CD8-positive, alpha-beta memory T cell (primary cell): ENCODE data around the gene ECT2. TPM values are rescaled to one million over a fixed set of nuclear protein-coding genes. Genes with fewer than 3 reads are reported as not detected.
"Not testable (repeated sequence)": the region's sequence is repeated elsewhere in the genome, so short reads cannot be mapped to it uniquely, and the experiment has no call there.

ENCODE experiments used
- CTCF ChIA-PET: fragments of 350-600 bp; sonication (Branson Sonifier 250); formaldehyde crosslinking; loops from one replicate; lab custom pipeline; 2021; ENCODE audit warnings: antibody characterized with exemption; lab: Charles Lee
- POLR2A ChIA-PET: fragments of 350-600 bp; sonication (Branson Sonifier 250); formaldehyde crosslinking; loops from one replicate; lab custom pipeline; 2021; ENCODE audit warnings: antibody characterized with exemption; lab: Charles Lee
- DNase-seq, 5 donors: peaks; one replicate each; pipeline versions ENCODE4 v3.0.0 to v3.0.0-alpha.2; 2020 to 2022; ENCODE audit warnings: mixed read lengths in 1 of 5
- H3K27ac ChIP-seq: one replicate; pipeline ENCODE4 v1.7.0; 2013; ENCODE audit warnings: low read depth, mild to moderate bottlenecking, low read length, moderate library complexity
- H3K27me3 ChIP-seq: 2 replicates; pipeline ENCODE4 v1.7.0; 2013; ENCODE audit warnings: low read length, mild to moderate bottlenecking; ENCODE audit not compliant: insufficient read depth, poor library complexity, severe bottlenecking
- H3K36me3 ChIP-seq: 2 replicates; pipeline ENCODE4 v1.7.0; 2013; ENCODE audit warnings: mild to moderate bottlenecking, low read length, moderate library complexity; ENCODE audit not compliant: insufficient read depth
- H3K4me1 ChIP-seq: 2 replicates; pipeline ENCODE4 v1.7.0; 2013; ENCODE audit warnings: mild to moderate bottlenecking, low read length, moderate library complexity; ENCODE audit not compliant: insufficient read depth
- H3K4me3 ChIP-seq: 2 replicates; pipeline ENCODE4 v1.7.0; 2013; ENCODE audit warnings: mild to moderate bottlenecking, low read length
- H3K9me3 ChIP-seq: 2 replicates; pipeline ENCODE4 v1.7.0; 2013; ENCODE audit warnings: mild to moderate bottlenecking, low read length
- H3K27ac Mint-ChIP-seq, 8 donors: one replicate each; pipeline ENCODE4 v1.8.0; 2020 to 2021; ENCODE audit warnings: mixed read lengths in 8 of 8, mild to moderate bottlenecking in 6 of 8, inconsistent platforms in 3 of 8, moderate library complexity in 3 of 8
- H3K27me3 Mint-ChIP-seq, 2 donors: one replicate each; pipeline ENCODE4 v1.8.0; 2020 to 2021; ENCODE audit warnings: mixed read lengths in 2 of 2, mild to moderate bottlenecking in 1 of 2, moderate library complexity in 1 of 2
- H3K36me3 Mint-ChIP-seq, 3 donors: one replicate each; pipeline ENCODE4 v1.8.0; 2020 to 2021; ENCODE audit warnings: mixed read lengths in 3 of 3, inconsistent platforms in 1 of 3, mild to moderate bottlenecking in 1 of 3
- H3K4me1 Mint-ChIP-seq, 3 donors: one replicate each; pipeline ENCODE4 v1.8.0; 2020 to 2021; ENCODE audit warnings: mixed read lengths in 3 of 3, inconsistent platforms in 1 of 3, mild to moderate bottlenecking in 1 of 3
- H3K4me3 Mint-ChIP-seq, 7 donors: one replicate each; pipeline ENCODE4 v1.8.0; 2020 to 2021; ENCODE audit warnings: mixed read lengths in 7 of 7, mild to moderate bottlenecking in 6 of 7, moderate library complexity in 4 of 7, inconsistent platforms in 2 of 7
- H3K9me3 Mint-ChIP-seq, 5 donors: one replicate each; pipeline ENCODE4 v1.8.0; 2020 to 2022; ENCODE audit warnings: mixed read lengths in 5 of 5, mild to moderate bottlenecking in 3 of 5, moderate library complexity in 2 of 5, inconsistent platforms in 1 of 5
- polyA plus RNA-seq: library from polyadenylated mRNA; unstranded; fragments of 300-500 nt; fragmentation: Illumina TruSeq; gene quantifications from one replicate; pipeline ENCODE4 v1.2.3, GENCODE V29; 2021
- total RNA-seq, 2 experiments: library from RNA; stranded (reverse); gene quantifications; one replicate each; pipeline ENCODE4 v1.2.3, GENCODE V29; 2021

Gene ECT2
- total and polyA plus RNA-seq, 3 experiments from 2014 or later, result 2.4 to 32.9 (median 31.9) TPM

DNA sequence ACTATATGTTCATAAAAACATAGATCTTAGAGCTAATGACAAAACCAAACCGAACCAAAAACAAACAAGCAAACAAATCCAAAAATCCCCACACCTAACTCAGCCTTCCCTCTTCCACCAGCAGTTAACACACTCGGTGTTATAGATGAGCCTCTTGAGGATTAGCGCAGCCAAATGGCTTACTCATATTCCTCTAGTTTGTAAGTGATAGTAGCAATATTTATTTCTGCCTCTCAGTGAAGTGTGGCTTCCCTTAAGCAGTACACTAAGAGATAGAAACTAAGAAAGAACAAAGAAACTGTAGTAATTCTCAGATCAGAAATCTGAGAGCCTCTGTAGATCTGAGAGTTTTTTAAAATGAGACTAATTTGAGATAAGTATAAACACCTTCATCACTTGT, 37.2 kb upstream of the ECT2 start:
- Histone ChIP-seq H3K36me3 (no peaks in the 10 kb centered on the region), H3K4me3 (no peak overlapping the region), H3K27ac (no peak overlapping the region), H3K4me1 (peaks cover 16% of the 10 kb centered on the region), H3K9me3 (no peaks in the 10 kb centered on the region), H3K27me3 (no peaks in the 10 kb centered on the region)
- DNase-seq, result no peak
- H3K27ac Mint-ChIP-seq, result no peak overlapping the region
- H3K4me1 Mint-ChIP-seq, result peaks cover 27 to 32% (median 28%) of the 10 kb centered on the region in 3 donors
- H3K36me3 Mint-ChIP-seq, result peaks cover 0 to 9% (median 0%) of the 10 kb centered on the region in 3 donors
- CTCF ChIA-PET, result interaction anchor here (1.4 kb wide), 1 partner anchor 37 kb away, joined by 4 read pairs; the partner anchor contains the start of gene ECT2
- no peaks in the 10 kb centered on the region for H3K9me3 Mint-ChIP-seq
- POLR2A ChIA-PET, result no interaction called here
- H3K27me3 Mint-ChIP-seq, result peaks cover 0 to 9% of the 10 kb centered on the region in 2 donors
- H3K4me3 Mint-ChIP-seq, result peak overlapping the region in 1 of 7 donors; percentile 77

DNA sequence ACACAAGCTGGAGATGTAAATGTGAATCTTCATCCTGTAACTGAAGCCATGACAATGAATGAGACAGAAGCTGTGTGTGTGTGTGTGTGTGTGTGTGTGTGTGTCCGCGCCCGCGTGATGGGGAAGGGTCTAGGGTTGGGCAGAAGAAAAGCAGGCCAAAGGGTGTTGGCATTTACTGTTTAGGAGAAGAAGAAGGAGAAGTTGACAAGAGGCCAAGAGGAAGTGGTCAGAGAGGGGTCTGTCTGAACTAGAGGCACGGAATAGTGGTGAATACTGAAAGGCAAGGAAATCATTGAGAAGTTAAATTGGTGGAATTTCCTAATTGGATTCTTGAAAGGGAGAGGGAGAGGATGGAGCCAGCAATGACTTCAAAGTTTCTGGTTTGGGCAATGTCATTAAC, 34.0 kb upstream of the ECT2 start:
- H3K4me1 Mint-ChIP-seq, result peaks cover 2 to 4% (median 3%) of the 10 kb centered on the region in 3 donors
- H3K4me3 Mint-ChIP-seq, result no peak overlapping the region
- DNase-seq, result no peak
- no peaks in the 10 kb centered on the region for H3K36me3 ChIP-seq
- H3K27ac ChIP-seq, result no peak overlapping the region
- POLR2A ChIA-PET, result interaction anchor here (0.6 kb wide), 1 partner anchor 19 kb away, joined by 3 read pairs; no protein-coding TSS in a partner anchor
- H3K9me3 ChIP-seq, result no peaks in the 10 kb centered on the region
- CTCF ChIA-PET, result no interaction called here
- no peaks in the 10 kb centered on the region for H3K9me3 Mint-ChIP-seq
- H3K4me1 ChIP-seq, result peaks cover under 1% of the 10 kb centered on the region
- no peaks in the 10 kb centered on the region for H3K27me3 ChIP-seq
- no peak overlapping the region for H3K4me3 ChIP-seq
- no peak overlapping the region for H3K27ac Mint-ChIP-seq
- H3K27me3 Mint-ChIP-seq, result peaks cover 4 to 17% of the 10 kb centered on the region in 2 donors
- H3K36me3 Mint-ChIP-seq, result no peaks in the 10 kb centered on the region

DNA sequence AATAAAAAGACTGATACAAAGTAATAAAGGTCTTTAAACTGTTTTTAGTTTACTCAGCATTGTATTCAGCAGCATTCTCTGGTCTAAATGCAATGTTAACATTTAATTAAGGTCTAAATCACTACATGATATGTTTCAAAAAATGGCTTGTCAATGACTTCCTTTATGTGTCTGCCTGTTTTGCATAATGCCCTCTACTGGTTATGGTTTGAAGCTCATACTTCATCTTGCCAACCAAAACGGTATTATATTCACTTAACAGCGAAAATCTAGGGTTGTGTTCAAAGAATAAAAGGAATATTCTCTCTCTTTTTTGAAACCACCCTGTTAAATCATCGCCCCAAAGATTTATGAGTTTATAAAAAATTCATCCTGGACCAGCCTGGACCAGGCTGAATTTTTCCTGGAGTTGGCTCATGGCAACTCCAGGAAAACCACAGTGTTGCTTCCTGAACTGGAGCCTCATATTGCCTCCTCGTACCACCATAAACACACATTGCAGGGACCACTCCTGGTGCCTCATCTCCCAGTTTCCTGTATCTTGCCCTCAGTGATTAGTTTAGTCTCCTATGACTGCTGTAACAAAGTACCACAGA, 32.9 kb upstream of the ECT2 start:
- Mint-ChIP-seq H3K4me3 (no peak overlapping the region), H3K4me1 (peaks cover 0 to 4% (median 3%) of the 10 kb centered on the region in 3 donors), H3K27me3 (peaks cover 4 to 21% of the 10 kb centered on the region in 2 donors), H3K9me3 (no peaks in the 10 kb centered on the region), H3K27ac (no peak overlapping the region), H3K36me3 (no peaks in the 10 kb centered on the region)
- Histone ChIP-seq H3K4me1 (no peaks in the 10 kb centered on the region), H3K4me3 (no peak overlapping the region), H3K36me3 (no peaks in the 10 kb centered on the region), H3K27ac (no peak overlapping the region), H3K27me3 (no peaks in the 10 kb centered on the region), H3K9me3 (no peaks in the 10 kb centered on the region)
- no peak for DNase-seq
- ChIA-PET CTCF (interaction anchor here (1.7 kb wide), 1 partner anchor 33 kb away, joined by 6 read pairs; the partner anchor contains the start of gene ECT2), POLR2A (no interaction called here)

DNA sequence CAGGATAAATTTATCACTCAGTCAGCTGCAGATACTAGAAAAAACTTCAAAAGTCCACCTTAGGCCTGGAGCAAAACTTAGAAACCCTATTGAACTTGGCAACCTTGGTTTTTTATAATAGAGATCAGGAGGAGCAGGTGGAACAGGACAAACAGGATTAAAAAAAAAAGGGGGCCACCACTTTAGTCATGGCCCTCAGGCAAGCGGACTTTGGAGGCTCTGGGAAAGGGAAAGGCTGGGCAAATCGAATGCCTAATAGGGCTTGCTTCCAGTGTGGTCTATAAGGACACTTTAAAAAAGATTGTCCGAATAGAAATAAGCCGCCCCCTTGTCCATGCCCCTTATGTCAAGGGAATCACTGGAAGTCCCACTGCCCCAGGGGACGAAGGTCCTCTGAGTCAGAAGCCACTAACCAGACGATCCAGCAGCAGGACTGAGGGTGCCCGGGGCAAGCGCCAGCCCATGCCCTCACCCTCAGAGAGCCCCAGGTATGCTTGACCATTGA, 27.9 kb upstream of the ECT2 start:
- H3K9me3 ChIP-seq, H3K27me3 ChIP-seq, H3K27ac ChIP-seq, H3K9me3 Mint-ChIP-seq, CTCF ChIA-PET, H3K4me3 ChIP-seq, H3K4me3 Mint-ChIP-seq, H3K27ac Mint-ChIP-seq, DNase-seq, H3K36me3 Mint-ChIP-seq, H3K4me1 Mint-ChIP-seq, H3K36me3 ChIP-seq, H3K4me1 ChIP-seq, POLR2A ChIA-PET: not testable (repeated sequence)
- H3K27me3 Mint-ChIP-seq, result peaks cover 4 to 29% of the 10 kb centered on the region in 2 donors

DNA sequence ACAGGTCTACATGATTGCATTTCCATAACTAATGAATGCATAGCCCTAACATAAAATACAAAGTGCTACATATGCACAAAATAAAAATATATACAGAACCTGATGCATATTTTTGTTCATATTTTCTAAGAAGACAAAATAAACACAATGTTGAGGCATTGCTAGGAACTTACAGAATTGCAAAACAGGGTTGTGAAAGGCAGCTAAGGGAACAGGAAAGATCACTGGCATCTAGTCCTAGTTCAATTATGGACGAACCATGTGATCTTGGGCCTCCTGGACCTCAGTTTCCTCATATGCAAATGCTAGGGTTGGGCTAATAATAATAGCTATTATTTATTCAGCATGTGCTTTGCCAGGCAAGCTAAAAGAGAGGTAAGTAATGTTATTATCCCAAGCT, 24.1 kb upstream of the ECT2 start:
- Mint-ChIP-seq H3K27me3 (peaks cover 9 to 12% of the 10 kb centered on the region in 2 donors), H3K9me3 (peaks cover 2 to 6% (median 3%) of the 10 kb centered on the region in 5 donors), H3K36me3 (peaks cover 0 to 4% (median 0%) of the 10 kb centered on the region in 3 donors), H3K4me1 (no peaks in the 10 kb centered on the region), H3K4me3 (no peak overlapping the region), H3K27ac (no peak overlapping the region)
- H3K27ac ChIP-seq, result no peak overlapping the region
- ChIA-PET POLR2A (no interaction called here), CTCF (no interaction called here)
- DNase-seq, result no peak
- no peak overlapping the region for H3K4me3 ChIP-seq
- H3K27me3 ChIP-seq, result no peaks in the 10 kb centered on the region
- no peaks in the 10 kb centered on the region for H3K4me1 ChIP-seq
- H3K9me3 ChIP-seq, result no peaks in the 10 kb centered on the region
- H3K36me3 ChIP-seq, result no peaks in the 10 kb centered on the region

DNA sequence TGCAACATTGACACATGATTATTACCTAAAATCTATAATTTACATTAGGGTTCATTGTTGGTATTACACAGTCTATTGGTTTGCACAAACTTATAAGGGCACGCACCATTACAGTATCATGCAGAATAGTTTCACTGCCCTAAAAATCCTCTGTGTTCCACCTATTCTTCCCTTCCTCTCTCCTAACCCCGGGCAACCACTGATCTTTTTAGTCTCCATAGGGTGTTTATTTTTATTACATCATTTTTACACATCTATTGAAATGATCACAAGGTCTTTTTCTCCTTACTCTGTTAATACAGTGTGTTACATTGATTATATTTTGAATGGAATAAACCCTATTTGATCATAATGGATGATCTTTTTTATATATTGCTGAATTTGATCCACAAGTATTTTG, 15.5 kb upstream of the ECT2 start:
- no peaks in the 10 kb centered on the region for H3K4me1 ChIP-seq
- H3K9me3 ChIP-seq, result no peaks in the 10 kb centered on the region
- no peaks in the 10 kb centered on the region for H3K27me3 ChIP-seq
- POLR2A ChIA-PET, result interaction anchor here (0.7 kb wide), 1 partner anchor 18 kb away, joined by 3 read pairs; no protein-coding TSS in a partner anchor
- H3K27ac Mint-ChIP-seq, result no peak overlapping the region
- no peak overlapping the region for H3K4me3 ChIP-seq
- peaks cover 0 to 6% (median 0%) of the 10 kb centered on the region in 3 donors for H3K36me3 Mint-ChIP-seq
- no peak overlapping the region for H3K27ac ChIP-seq
- no peaks in the 10 kb centered on the region for H3K4me1 Mint-ChIP-seq
- H3K4me3 Mint-ChIP-seq, result no peak overlapping the region
- H3K9me3 Mint-ChIP-seq, result no peaks in the 10 kb centered on the region
- H3K27me3 Mint-ChIP-seq, result peaks cover 10 to 19% of the 10 kb centered on the region in 2 donors
- H3K36me3 ChIP-seq, result no peaks in the 10 kb centered on the region
- CTCF ChIA-PET, result no interaction called here
- DNase-seq, result no peak

DNA sequence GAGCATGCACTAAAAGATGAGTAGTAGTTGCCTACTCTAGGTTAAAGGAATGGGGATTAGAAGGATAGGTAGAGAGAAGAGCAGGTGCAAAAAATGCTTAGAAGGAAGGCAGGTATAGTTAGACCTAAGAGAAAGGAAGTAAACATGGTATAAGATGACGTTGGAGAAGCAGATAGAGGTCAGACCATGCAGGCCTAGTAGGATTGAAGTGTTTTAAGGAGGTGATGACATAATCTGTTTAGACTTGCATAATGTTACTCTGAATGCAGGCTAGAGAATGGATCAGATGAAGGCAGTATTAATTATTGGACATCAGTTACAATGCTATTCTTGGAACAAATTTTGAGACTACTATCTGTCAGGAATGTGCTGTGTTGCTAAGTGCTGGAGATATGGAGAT, 11.1 kb upstream of the ECT2 start:
- CTCF ChIA-PET, result no interaction called here

DNA sequence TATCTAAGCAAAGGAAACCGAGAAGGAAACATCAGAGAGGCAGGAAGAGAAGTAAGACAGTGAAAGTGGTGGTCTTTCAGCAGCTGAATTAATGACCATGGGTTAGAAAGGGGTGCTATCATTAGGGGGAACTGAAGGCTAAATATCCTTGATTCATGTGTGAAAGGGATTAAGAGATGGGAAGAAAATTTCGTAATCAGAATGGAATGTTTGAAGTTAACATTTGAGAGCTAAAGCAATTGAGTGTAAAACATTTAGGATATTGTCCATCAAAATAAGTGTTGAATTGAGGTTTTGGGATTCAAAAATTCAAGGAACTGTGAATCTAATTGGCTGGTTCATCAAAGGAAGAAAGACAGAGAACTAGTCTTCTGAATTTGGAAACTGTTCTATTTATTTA, 4.1 kb upstream of the ECT2 start:
- H3K27ac Mint-ChIP-seq, result peak overlapping the region in 3 of 8 donors; percentile 7 to 40 (median 37)
- Histone ChIP-seq H3K4me3 (no peak overlapping the region), H3K27me3 (no peaks in the 10 kb centered on the region), H3K27ac (no peak overlapping the region), H3K36me3 (no peaks in the 10 kb centered on the region), H3K4me1 (peaks cover 7% of the 10 kb centered on the region), H3K9me3 (no peaks in the 10 kb centered on the region)
- peaks cover 11 to 13% (median 11%) of the 10 kb centered on the region in 3 donors for H3K4me1 Mint-ChIP-seq
- H3K36me3 Mint-ChIP-seq, result peaks cover 0 to 6% (median 0%) of the 10 kb centered on the region in 3 donors
- DNase-seq, result no peak
- peak overlapping the region in 1 of 7 donors; percentile 28 for H3K4me3 Mint-ChIP-seq
- ChIA-PET POLR2A (no interaction called here), CTCF (interaction anchor here (1.1 kb wide), 1 partner anchor 150 kb away, joined by 3 read pairs; no protein-coding TSS in a partner anchor)
- H3K27me3 Mint-ChIP-seq, result peaks cover 0 to 2% of the 10 kb centered on the region in 2 donors
- H3K9me3 Mint-ChIP-seq, result no peaks in the 10 kb centered on the region

More for the DNA sequence above, 11.1 kb upstream of the ECT2 start:
- no peak overlapping the region for H3K4me3 Mint-ChIP-seq
- no peaks in the 10 kb centered on the region for H3K9me3 ChIP-seq
- no peak for DNase-seq
- H3K27me3 Mint-ChIP-seq, result peaks cover 6 to 16% of the 10 kb centered on the region in 2 donors
- H3K4me1 Mint-ChIP-seq, result no peaks in the 10 kb centered on the region
- H3K4me3 ChIP-seq, result no peak overlapping the region
- H3K27ac ChIP-seq, result no peak overlapping the region
- no peaks in the 10 kb centered on the region for H3K36me3 ChIP-seq
- no peaks in the 10 kb centered on the region for H3K27me3 ChIP-seq
- peaks cover 0 to 3% (median 0%) of the 10 kb centered on the region in 3 donors for H3K36me3 Mint-ChIP-seq
- POLR2A ChIA-PET, result no interaction called here
- no peaks in the 10 kb centered on the region for H3K4me1 ChIP-seq
- no peaks in the 10 kb centered on the region for H3K9me3 Mint-ChIP-seq
- H3K27ac Mint-ChIP-seq, result no peak overlapping the region
